Fibroblast of skin of left quadriceps (primary cell): ENCODE results near the gene SPANXN3.
"Not testable (repeated sequence)": the region's sequence is repeated elsewhere in the genome, so short reads cannot be mapped to it uniquely, and the experiment has no call there.

Experiments
- DNase-seq, 2 experiments: peaks; one replicate each; pipeline ENCODE4 v3.0.0-alpha.2; 2013; ENCODE audit warnings: low read depth in 2 of 2

The SPANXN3 gene, protein sequence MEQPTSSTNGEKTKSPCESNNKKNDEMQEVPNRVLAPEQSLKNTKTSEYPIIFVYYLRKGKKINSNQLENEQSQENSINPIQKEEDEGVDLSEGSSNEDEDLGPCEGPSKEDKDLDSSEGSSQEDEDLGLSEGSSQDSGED

DNA sequence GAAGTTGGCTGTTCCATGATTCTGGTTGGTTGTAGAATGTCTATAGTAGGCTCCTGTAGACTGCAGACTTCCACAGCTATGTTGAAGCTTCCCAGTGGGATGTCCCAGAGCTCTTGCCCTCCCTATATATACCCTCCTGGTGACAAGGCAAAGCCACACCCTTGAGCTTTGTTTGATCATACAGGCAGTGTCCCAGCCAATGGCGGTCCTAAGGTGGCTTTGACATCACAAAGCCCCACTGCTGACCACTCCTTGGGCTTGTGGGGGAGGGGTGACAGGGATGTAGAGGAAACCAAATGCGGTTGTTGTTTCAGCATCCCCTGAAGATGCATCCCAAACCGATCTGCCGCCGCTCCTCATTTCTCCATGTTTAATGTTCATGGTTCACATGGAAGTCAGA lies at the start of gene SPANXN3:
TSS of gene SPANXN3 (minus strand) at position 101 of the 400 bp plus-strand sequence. CDS start at position 17, 84 bp downstream.
- not testable (repeated sequence) for DNase-seq

DNA sequence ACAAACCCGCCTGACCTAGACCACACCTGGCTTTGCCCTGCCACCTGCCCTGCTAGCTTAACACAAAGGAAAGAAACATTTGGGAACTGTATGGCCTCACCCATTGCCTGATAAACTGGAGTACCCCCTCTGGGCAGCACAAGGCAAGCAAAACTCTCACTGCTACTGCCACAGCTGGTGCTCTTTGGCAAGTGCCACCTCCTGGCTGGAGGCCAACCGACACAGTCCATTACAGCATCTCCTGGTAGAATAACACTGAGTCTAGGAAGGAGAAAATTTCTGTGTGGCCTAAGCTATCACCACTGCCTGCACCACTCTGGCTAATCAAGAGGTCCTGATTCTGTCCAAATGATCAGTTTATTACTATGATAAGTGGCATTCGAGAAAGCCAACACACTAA lies 18.9 kb upstream of the SPANXN3 start:
- no peak for DNase-seq

DNA sequence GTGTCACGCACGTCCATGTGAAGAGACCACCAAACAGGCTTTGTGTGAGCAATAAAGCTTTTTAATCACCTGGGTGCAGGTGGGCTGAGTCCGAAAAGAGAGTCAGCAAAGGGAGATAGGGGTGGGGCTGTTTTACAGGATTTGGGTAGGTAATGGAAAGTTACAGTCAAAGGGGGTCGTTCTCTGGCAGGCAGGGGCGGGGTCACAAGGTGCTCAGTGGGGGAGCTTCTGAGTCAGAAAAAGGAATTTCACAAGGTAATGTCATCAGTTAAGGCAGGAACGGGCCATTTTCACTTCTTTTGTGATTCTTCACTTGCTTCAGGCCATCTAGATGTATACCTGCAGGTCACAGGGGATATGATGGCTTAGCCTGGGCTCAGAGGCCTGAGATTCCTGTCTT lies 15.1 kb downstream of the SPANXN3 start:
- DNase-seq: not testable (repeated sequence)

DNA sequence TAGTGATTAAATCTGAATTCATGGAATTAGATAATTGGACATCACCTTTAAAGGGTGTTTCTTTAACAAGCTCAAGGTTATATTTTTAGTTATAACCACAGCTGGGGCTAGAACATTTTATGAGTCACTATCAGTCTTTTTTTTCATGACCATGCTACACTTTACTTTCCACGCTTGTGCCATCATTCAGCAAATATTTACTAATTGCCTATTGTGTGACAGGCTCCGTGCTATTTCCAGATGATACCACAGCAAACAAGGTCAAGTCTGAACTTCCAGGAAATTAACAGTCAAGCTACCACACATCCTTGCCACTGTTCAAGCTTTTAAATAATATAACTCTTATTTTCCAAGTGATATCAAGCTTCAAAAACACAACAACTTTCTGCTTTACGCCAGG lies 16.5 kb downstream of the SPANXN3 start:
- DNase-seq: no peak

DNA sequence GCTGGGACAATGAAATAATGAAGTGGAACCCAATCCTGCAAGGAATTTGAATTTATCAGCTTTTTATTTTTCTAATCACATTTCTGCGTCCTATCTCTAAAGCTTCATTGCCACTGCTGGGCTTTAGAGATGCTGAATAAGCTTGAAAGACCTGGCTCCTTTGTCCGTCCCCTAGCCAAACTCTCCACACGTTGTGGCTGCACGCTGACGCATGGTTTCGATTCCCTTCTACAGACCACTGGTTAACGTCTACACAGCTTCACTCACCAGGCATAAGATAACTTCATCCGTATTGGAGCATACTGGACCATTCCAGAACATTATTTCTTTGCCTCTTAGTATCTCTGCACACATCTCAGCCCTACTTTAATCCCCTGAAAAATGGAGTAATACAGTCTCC lies 31.2 kb downstream of the SPANXN3 start:
- DNase-seq: no peak

DNA sequence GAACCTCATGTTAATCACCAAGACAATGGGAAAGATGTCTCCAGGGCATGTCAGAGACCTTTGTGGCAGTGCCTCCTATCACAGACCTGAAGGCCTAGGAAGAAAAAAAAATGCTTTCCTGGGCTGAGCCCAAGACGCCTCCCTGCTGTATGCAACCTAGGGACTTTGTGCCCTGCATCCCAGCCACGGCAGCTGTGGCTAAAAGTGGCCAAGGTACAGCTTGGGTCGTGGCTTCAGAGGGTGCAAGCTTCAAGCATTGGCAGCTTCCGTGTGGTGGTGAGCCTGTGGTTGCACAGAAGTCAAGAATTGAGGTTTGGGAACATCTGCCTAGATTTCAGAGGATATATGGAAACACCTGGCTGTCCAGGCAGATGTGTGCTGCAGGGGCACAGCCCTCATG lies 40.5 kb downstream of the SPANXN3 start:
- no peak for DNase-seq

DNA sequence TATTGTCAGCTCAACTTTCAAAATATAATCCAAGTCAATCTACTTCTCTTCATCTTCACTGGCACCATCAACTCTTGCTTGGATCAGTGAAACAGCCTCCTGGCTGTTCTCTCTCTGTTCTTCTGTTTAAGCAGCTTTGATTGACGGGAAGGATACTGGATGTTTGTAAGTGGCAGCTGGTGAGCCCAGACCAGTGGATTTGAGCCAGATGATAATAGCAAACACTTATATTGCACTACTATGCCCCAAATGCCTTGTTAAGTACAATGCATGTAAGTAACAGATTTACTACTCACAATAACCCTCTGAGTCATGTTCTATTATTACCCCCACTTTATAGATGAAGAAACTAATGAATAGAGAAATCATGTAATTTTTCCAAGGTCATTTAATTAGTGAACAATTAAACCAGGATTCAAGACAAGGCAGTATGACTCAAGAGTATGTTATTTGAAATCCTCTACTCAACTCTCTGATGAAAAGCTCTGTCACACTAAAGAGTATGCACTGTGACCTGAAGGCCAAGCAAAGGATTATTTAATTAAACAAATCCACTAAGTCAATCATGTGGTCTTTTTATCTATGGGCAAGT lies 44.8 kb downstream of the SPANXN3 start:
- no peak for DNase-seq

DNA sequence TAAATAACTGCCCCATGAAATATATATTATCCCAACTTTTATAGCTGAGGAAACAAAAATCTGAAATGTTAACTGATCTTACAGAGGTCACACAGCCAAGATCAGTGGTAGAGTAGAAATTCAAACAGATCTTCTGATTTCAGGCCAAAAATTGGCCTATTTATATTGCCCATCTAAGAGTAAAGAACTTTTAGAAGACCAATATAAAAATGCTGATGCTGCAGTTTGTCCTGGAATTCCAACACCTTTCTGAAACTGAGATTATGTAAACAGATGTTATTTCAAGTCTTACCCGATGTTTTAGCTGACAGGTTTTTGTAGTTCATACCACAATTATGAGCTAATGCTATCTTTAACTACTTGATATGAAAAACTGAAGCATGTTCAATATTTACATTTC lies 51.1 kb downstream of the SPANXN3 start:
- no peak for DNase-seq

DNA sequence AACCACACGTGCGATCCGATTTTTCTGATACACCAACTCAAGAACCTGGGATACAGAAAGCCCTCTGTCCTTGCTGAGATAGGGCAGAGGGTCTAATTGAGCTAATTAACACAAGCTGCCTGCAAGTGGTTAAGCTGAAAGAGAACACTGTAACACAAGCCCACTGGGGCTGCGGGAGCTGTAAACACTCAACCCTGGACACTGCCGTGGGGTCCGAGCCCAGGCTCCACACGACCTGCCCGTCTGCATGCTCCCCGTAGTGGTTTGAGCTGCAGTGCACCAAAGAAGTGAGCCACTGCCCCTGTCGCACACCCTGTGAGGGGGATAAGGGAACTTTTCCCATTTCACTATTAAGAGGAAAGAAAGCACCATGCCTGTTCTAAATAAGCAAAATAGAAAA lies 54.6 kb downstream of the SPANXN3 start:
- DNase-seq: no peak

DNA sequence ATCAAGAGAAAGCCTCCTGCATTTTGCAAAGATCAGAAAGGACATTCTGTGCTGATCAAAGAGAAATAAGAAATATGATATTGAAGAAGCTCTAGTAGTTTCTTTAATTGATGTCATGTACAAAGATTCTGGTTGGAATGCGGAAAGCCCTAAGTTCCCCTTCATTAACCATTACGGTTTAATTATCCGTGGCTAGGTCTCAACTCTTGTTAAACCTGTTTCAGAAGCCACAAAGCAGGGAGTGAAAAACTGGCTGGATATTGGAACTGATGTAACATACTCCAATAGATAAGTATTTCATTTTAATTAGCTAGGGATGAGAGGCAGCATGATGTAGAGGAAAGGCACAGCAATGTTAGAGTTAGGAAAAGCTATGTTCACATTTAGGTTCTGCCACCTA lies 55.7 kb downstream of the SPANXN3 start:
- DNase-seq: no peak
